ENCODE data around the gene TREML4. TPM values are rescaled to one million over a fixed set of nuclear protein-coding genes. Genes with fewer than 3 reads are reported as not detected.
A peak's percentile ranks its signal among the peaks of the same experiment; 100 is the strongest.

The TREML4 gene
- total and polyA plus RNA-seq, 9 of the 15 experiments (the other 6 are each of a cell fraction or from before 2014, with no cell fraction given), result not detected

GRCh38 chr6:41257369-41258195 is 29.4 kb downstream of the TREML4 start:
- intact Hi-C loops (cut with micrococcal nuclease), result no loop called here
- no peak for TF ChIP-seq TRIM24 (IDR thresholded peaks at IDR 0.05)
- TF ChIP-seq NFIC (IDR thresholded peaks at IDR 0.05), result 0 out of 2 replicates have a peak, but pooled peaks have one; percentile 14
- no peak overlapping the region for H3K27ac ChIP-seq (ENCODE audit: extremely low read depth, low read depth, low read length)
- no peaks in the 10 kb centered on the region for H4K20me1 ChIP-seq (replicated peaks; ENCODE audit: control insufficient read depth, insufficient read depth, low read length)
- H3K79me2 ChIP-seq (ENCODE audit: control insufficient read depth, insufficient read depth, low read length), result no peaks in the 10 kb centered on the region
- H3K9me1 ChIP-seq (ENCODE audit: control insufficient read depth, insufficient read depth, low read length), result no peaks in the 10 kb centered on the region
- ATAC-seq (no peak), FAIRE-seq (no peak), DNase-seq (ENCODE audit: extremely low read depth in 1 of 4, low spot score in 3 of 4) (no peak)
- H3K36me3 ChIP-seq (ENCODE audit: control insufficient read depth, insufficient read depth, low read length), result no peaks in the 10 kb centered on the region
- BruUV-seq (replicated peaks), result no TSS peak
- 0 out of 2 replicates have a peak, but pooled peaks cover 2% of the 10 kb centered on the region for H3K9me3 ChIP-seq (replicated peaks; ENCODE audit: control insufficient read depth, insufficient read depth, low read depth, low read length)
- 13% methylated on average over 2 of the region's 2 CpGs for WGBS (ENCODE audit: insufficient coverage, low coverage, missing lambda C conversion rate)
- H3K9ac ChIP-seq (ENCODE audit: insufficient read depth in 1 of 2, low read depth in 2 of 2, low read length in 2 of 2), result no peak overlapping the region
- ChIA-PET POLR2A (interaction anchor here (0.7 to 1.0 kb wide), 2 partner anchors 20 to 63 kb away, joined by 3 read pairs; no protein-coding TSS in a partner anchor), CTCF (ENCODE audit: low intra/inter-chr PET ratio) (no interaction called here)
- no peaks in the 10 kb centered on the region for H3K27me3 ChIP-seq (ENCODE audit: control insufficient read depth in 2 of 2, insufficient read depth in 2 of 2, low read length in 2 of 2)
- no peak overlapping the region for H3K4me3 ChIP-seq
- H2AFZ ChIP-seq (ENCODE audit: low read depth, low read length), result no peak overlapping the region
- H3K4me2 ChIP-seq (ENCODE audit: insufficient read depth, low read length), result no peak overlapping the region
- H3K4me1 ChIP-seq (replicated peaks in 1 of 2; ENCODE audit: control insufficient read depth in 2 of 2, insufficient read depth in 2 of 2, low read length in 2 of 2), result no peaks in the 10 kb centered on the region
- in situ Hi-C loops (cut with MboI), result no loop called here

- CTCF ChIA-PET (ENCODE audit: low intra/inter-chr PET ratio), result no interaction called here
- in situ Hi-C loops (cut with MboI), result no loop called here
- no peak for TF ChIP-seq ZNF778 (CRISPR knock-in tag; IDR thresholded peaks at IDR 0.05)
- TF ChIP-seq MAFK (IDR thresholded peaks at IDR 0.05; ENCODE audit: low read length), result no peak
- TF ChIP-seq, protein P1, sequence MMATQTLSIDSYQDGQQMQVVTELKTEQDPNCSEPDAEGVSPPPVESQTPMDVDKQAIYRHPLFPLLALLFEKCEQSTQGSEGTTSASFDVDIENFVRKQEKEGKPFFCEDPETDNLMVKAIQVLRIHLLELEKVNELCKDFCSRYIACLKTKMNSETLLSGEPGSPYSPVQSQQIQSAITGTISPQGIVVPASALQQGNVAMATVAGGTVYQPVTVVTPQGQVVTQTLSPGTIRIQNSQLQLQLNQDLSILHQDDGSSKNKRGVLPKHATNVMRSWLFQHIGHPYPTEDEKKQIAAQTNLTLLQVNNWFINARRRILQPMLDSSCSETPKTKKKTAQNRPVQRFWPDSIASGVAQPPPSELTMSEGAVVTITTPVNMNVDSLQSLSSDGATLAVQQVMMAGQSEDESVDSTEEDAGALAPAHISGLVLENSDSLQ (IDR thresholded peaks at IDR 0.05), result no peak
- TF ChIP-seq SMARCB1 (IDR thresholded peaks at IDR 0.05; ENCODE audit: insufficient read length, low read depth), result no peak
- TF ChIP-seq KDM4B (IDR thresholded peaks at IDR 0.05; ENCODE audit: borderline replicate concordance in 2 of 2, low read depth in 1 of 2), result no peak
- no peak for TF ChIP-seq SMARCA5 (IDR thresholded peaks at IDR 0.05)
- no peak for TF ChIP-seq ZNF445 (CRISPR knock-in tag; IDR thresholded peaks at IDR 0.05; ENCODE audit: low read depth)
- TF ChIP-seq RBFOX2 (IDR thresholded peaks at IDR 0.05; ENCODE audit: low read depth, low read length), result no peak
- no peak for TF ChIP-seq ZNF12 (CRISPR knock-in tag; IDR thresholded peaks at IDR 0.05)
Observed at GRCh38 chr6:41258196-41258493, 30.0 kb downstream of the TREML4 start.

More at GRCh38 chr6:41258196-41258493, 30.0 kb downstream of the TREML4 start:
- Histone ChIP-seq H3K27ac (ENCODE audit: extremely low read depth, low read depth, low read length) (no peak overlapping the region), H3K4me2 (ENCODE audit: insufficient read depth, low read length) (no peak overlapping the region), H3K79me2 (ENCODE audit: control insufficient read depth, insufficient read depth, low read length) (no peaks in the 10 kb centered on the region), H3K9ac (ENCODE audit: insufficient read depth in 1 of 2, low read depth in 2 of 2, low read length in 2 of 2) (no peak overlapping the region), H3K4me1 (replicated peaks in 1 of 2; ENCODE audit: control insufficient read depth in 2 of 2, insufficient read depth in 2 of 2, low read length in 2 of 2) (no peaks in the 10 kb centered on the region), H3K27me3 (ENCODE audit: control insufficient read depth in 2 of 2, insufficient read depth in 2 of 2, low read length in 2 of 2) (no peaks in the 10 kb centered on the region), H3K9me3 (replicated peaks; ENCODE audit: control insufficient read depth, insufficient read depth, low read depth, low read length) (0 out of 2 replicates have a peak, but pooled peaks cover 2% of the 10 kb centered on the region), H3K36me3 (ENCODE audit: control insufficient read depth, insufficient read depth, low read length) (no peaks in the 10 kb centered on the region), H3K9me1 (ENCODE audit: control insufficient read depth, insufficient read depth, low read length) (no peaks in the 10 kb centered on the region), H2AFZ (ENCODE audit: low read depth, low read length) (no peak overlapping the region), H3K4me3 (no peak overlapping the region), H4K20me1 (replicated peaks; ENCODE audit: control insufficient read depth, insufficient read depth, low read length) (no peaks in the 10 kb centered on the region)
- no peak for DNase-seq (ENCODE audit: extremely low read depth in 1 of 4, low spot score in 3 of 4)
- POLR2A ChIA-PET, result interaction anchor here (1.0 kb wide), 1 partner anchor 20 kb away, joined by 3 read pairs; no protein-coding TSS in a partner anchor
- intact Hi-C loops (cut with micrococcal nuclease), result no loop called here
- FAIRE-seq, result no peak
- no peak for ATAC-seq
- BruUV-seq (replicated peaks), result no TSS peak
- 0% methylated on average over 1 of the region's 1 CpG for WGBS (ENCODE audit: insufficient coverage, low coverage, missing lambda C conversion rate)
